Neuronal stem cell (in vitro differentiated cells): ENCODE data around the gene RNF123.

Experiments
- DNase-seq: peaks from one replicate; pipeline ENCODE4 v3.0.0-alpha.2; 2013; ENCODE audit warnings: low spot score
- H2AFZ ChIP-seq: one replicate; pipeline ENCODE4 v1.6.1; 2013; ENCODE audit warnings: mild to moderate bottlenecking, low read length, inconsistent platforms
- H2AK5ac ChIP-seq: 2 replicates; pipeline ENCODE4 v1.6.1; 2013; ENCODE audit warnings: low read depth, mild to moderate bottlenecking, inconsistent platforms, low read length, moderate library complexity, mixed read lengths
- H2BK120ac ChIP-seq: 2 replicates; pipeline ENCODE4 v1.6.1; 2013; ENCODE audit warnings: low read depth, mild to moderate bottlenecking, inconsistent platforms, low read length, moderate library complexity, mixed read lengths
- H2BK12ac ChIP-seq: one replicate; pipeline ENCODE4 v1.6.1; 2013; ENCODE audit warnings: low read length, inconsistent platforms
- H2BK15ac ChIP-seq: 2 replicates; pipeline ENCODE4 v1.6.1; 2013; ENCODE audit warnings: mild to moderate bottlenecking, low read length, inconsistent platforms, mixed read lengths
- H2BK5ac ChIP-seq: one replicate; pipeline ENCODE4 v1.6.1; 2013; ENCODE audit warnings: inconsistent platforms, mild to moderate bottlenecking, low read length, moderate library complexity
- H3K14ac ChIP-seq: one replicate; pipeline ENCODE4 v1.6.1; 2013; ENCODE audit warnings: low read length, inconsistent platforms
- H3K18ac ChIP-seq: 2 replicates; pipeline ENCODE4 v1.6.1; 2013; ENCODE audit warnings: low read length, inconsistent platforms
- H3K23ac ChIP-seq: 2 replicates; pipeline ENCODE4 v1.6.1; 2013; ENCODE audit warnings: low read depth, mild to moderate bottlenecking, mixed read lengths, low read length, inconsistent platforms; ENCODE audit not compliant: poor library complexity
- H3K27ac ChIP-seq: replicated peaks from 3 replicates; pipeline ENCODE4 v1.5.1; 2013; ENCODE audit warnings: low read length, inconsistent platforms
- H3K27me3 ChIP-seq, 3 experiments: 2 replicates each; pipeline ENCODE4 v1.6.1; 2013; ENCODE audit warnings: low read length in 3 of 3, mild to moderate bottlenecking in 2 of 3, inconsistent platforms in 1 of 3, low read depth in 1 of 3, mixed read lengths in 1 of 3, moderate library complexity in 1 of 3; ENCODE audit not compliant: control insufficient read depth in 3 of 3, insufficient read depth in 3 of 3
- H3K36me3 ChIP-seq, 2 donors: replicated peaks in 1 of 2; 2 replicates each; pipeline ENCODE4 v1.6.1; 2013; ENCODE audit warnings: low read length in 2 of 2; ENCODE audit not compliant: control insufficient read depth in 2 of 2, insufficient read depth in 2 of 2
- H3K4ac ChIP-seq: 2 replicates; pipeline ENCODE4 v1.6.1; 2013; ENCODE audit warnings: inconsistent platforms, mild to moderate bottlenecking, low read length, moderate library complexity
- H3K4me1 ChIP-seq, 2 donors: 1 replicate in 1 of 2; 2 replicates in 1 of 2; pipeline ENCODE4 v1.6.1; 2013; ENCODE audit warnings: low read length in 2 of 2, low read depth in 1 of 2; ENCODE audit not compliant: control insufficient read depth in 2 of 2, insufficient read depth in 1 of 2
- H3K4me2 ChIP-seq: one replicate; pipeline ENCODE4 v1.6.1; 2013; ENCODE audit warnings: mild to moderate bottlenecking, low read length, inconsistent platforms; ENCODE audit not compliant: insufficient read depth, poor library complexity, severe bottlenecking
- H3K4me3 ChIP-seq, 2 donors: 2 replicates each; pipeline ENCODE4 v1.5.1; 2013; ENCODE audit warnings: low read length in 2 of 2, mild to moderate bottlenecking in 2 of 2, inconsistent platforms in 1 of 2, moderate library complexity in 1 of 2
- H3K79me1 ChIP-seq: one replicate; pipeline ENCODE4 v1.6.1; 2013; ENCODE audit warnings: low read depth, mild to moderate bottlenecking, inconsistent platforms, low read length, moderate library complexity
- H3K9ac ChIP-seq: one replicate; pipeline ENCODE4 v1.6.1; 2013; ENCODE audit warnings: mild to moderate bottlenecking, low read depth, low read length, inconsistent platforms; ENCODE audit not compliant: poor library complexity
- H3K9me3 ChIP-seq, 2 donors: replicated peaks in 1 of 2; 2 replicates each; pipeline versions ENCODE3 to v1.6.1; 2013; ENCODE audit warnings: low read length in 2 of 2, mild to moderate bottlenecking in 2 of 2, inconsistent platforms in 1 of 2, low read depth in 1 of 2, mixed read lengths in 1 of 2, moderate library complexity in 1 of 2; ENCODE audit not compliant: control insufficient read depth in 2 of 2, insufficient read depth in 1 of 2
- H4K8ac ChIP-seq: one replicate; pipeline ENCODE4 v1.6.1; 2013; ENCODE audit warnings: low read depth, mild to moderate bottlenecking, inconsistent platforms, low read length, moderate library complexity
- H4K91ac ChIP-seq: one replicate; pipeline ENCODE4 v1.6.1; 2013; ENCODE audit warnings: low read length, low read depth, mild to moderate bottlenecking, inconsistent platforms; ENCODE audit not compliant: poor library complexity
- WGBS, 2 donors: extraction: QIAGEN DNeasy Blood & Tissue Kit; methylation state at CpG; one replicate each; pipeline ENCODE4 v1.1.7; 2013; ENCODE audit warnings: missing lambda C conversion rate in 2 of 2, mixed read lengths in 1 of 2; ENCODE audit not compliant: insufficient read length in 2 of 2, insufficient replicate concordance in 1 of 2; ENCODE audit errors: extremely low coverage in 2 of 2; 5-methylcytosine and 5-hydroxymethylcytosine counted together

The RNF123 gene

DNA sequence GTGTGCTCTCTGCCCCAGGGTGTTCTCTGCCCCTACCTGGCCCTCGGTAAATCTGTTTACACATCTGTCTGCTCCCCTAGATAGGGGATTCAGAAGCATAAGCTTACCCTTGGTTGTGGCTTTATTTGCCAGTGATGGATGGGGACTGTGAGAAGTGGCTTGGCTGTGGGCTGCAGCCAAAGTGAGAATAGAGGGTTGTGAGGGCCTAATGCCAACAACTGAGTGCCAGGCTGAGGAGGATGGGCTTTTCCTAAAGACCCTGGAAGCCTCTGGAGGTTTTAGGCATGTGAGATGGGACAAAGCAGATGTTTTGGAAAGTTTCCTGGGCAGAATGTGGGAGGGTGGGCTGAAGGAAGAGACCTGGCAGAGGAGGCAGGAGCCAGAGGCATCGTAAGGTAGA lies 30.6 kb upstream of the RNF123 start:
- H4K91ac ChIP-seq: no peak overlapping the region
- H3K27ac ChIP-seq: no peak overlapping the region
- H4K8ac ChIP-seq: no peak overlapping the region
- H3K4me3 ChIP-seq: no peak overlapping the region
- no peaks in the 10 kb centered on the region for H3K9me3 ChIP-seq
- no peak overlapping the region for H3K23ac ChIP-seq
- no peak overlapping the region for H2AFZ ChIP-seq
- H3K27me3 ChIP-seq: no peaks in the 10 kb centered on the region
- no peak overlapping the region for H3K4me2 ChIP-seq
- no peaks in the 10 kb centered on the region for H3K79me1 ChIP-seq
- no peak overlapping the region for H2BK15ac ChIP-seq
- no peaks in the 10 kb centered on the region for H3K4me1 ChIP-seq
- H2BK120ac ChIP-seq: no peak overlapping the region
- no peak overlapping the region for H3K9ac ChIP-seq
- no peak overlapping the region for H2AK5ac ChIP-seq
- H3K4ac ChIP-seq: no peak overlapping the region
- no peak for DNase-seq
- H2BK5ac ChIP-seq: no peak overlapping the region
- no peak overlapping the region for H3K14ac ChIP-seq
- no peak overlapping the region for H2BK12ac ChIP-seq
- no peak overlapping the region for H3K18ac ChIP-seq
- WGBS, 2 donors: no CpG with 5 or more reads among the region's 2 CpGs
- H3K36me3 ChIP-seq: peaks cover 0 to 19% of the 10 kb centered on the region in 2 donors

GRCh38 chr3:49659756-49660155 lies 29.6 kb upstream of the RNF123 start:
- no peak overlapping the region for H3K4me2 ChIP-seq
- no peak overlapping the region for H4K8ac ChIP-seq
- H3K9me3 ChIP-seq: no peaks in the 10 kb centered on the region
- H3K23ac ChIP-seq: peak overlapping the region; percentile 77
- no peak overlapping the region for H2AK5ac ChIP-seq
- no peak overlapping the region for H2BK15ac ChIP-seq
- no peak overlapping the region for H3K4ac ChIP-seq
- no peak overlapping the region for H4K91ac ChIP-seq
- H3K14ac ChIP-seq: no peak overlapping the region
- H2AFZ ChIP-seq: no peak overlapping the region
- no peak for DNase-seq
- H3K79me1 ChIP-seq: no peaks in the 10 kb centered on the region
- no peak overlapping the region for H3K9ac ChIP-seq
- peak overlapping the region; percentile 20 for H2BK5ac ChIP-seq
- H3K27ac ChIP-seq: no peak overlapping the region
- H2BK12ac ChIP-seq: no peak overlapping the region
- peaks cover 0 to 9% of the 10 kb centered on the region in 2 donors for H3K36me3 ChIP-seq
- peak overlapping the region in 1 of 2 donors; percentile 55 for H3K4me3 ChIP-seq
- no peak overlapping the region for H2BK120ac ChIP-seq
- H3K18ac ChIP-seq: peak overlapping the region; percentile 8
- WGBS, 2 donors: no CpG with 5 or more reads among the region's 4 CpGs
- H3K4me1 ChIP-seq: no peaks in the 10 kb centered on the region
- H3K27me3 ChIP-seq: no peaks in the 10 kb centered on the region

DNA sequence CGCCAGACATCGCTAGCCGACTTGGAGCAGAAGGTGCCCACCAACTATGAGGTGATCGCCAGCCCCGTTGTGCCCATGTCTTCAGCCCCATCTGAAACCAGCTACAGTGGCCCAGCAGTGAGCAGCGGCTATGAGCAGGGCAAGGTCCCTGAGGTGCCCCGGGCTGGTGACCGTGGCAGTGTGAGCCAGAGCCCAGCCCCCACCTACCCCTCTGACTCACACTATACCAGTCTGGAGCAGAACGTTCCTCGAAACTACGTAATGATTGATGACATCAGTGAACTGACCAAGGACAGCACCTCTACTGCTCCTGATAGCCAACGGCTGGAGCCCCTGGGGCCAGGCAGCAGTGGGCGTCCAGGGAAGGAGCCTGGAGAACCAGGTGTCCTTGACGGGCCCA lies 28.1 kb upstream of the RNF123 start:
- DNase-seq: no peak
- H3K4ac ChIP-seq: no peak overlapping the region

GRCh38 chr3:49662021-49662420 lies 27.3 kb upstream of the RNF123 start:
- no peak overlapping the region for H3K9ac ChIP-seq
- H3K23ac ChIP-seq: no peak overlapping the region
- H3K4ac ChIP-seq: no peak overlapping the region
- no peak overlapping the region for H2AFZ ChIP-seq
- H3K36me3 ChIP-seq: no peaks in the 10 kb centered on the region
- H3K27ac ChIP-seq: no peak overlapping the region
- peak overlapping the region; percentile 46 for H2BK5ac ChIP-seq
- no CpG with 5 or more reads among the region's 22 CpGs for WGBS, 2 donors
- H3K4me2 ChIP-seq: no peak overlapping the region
- peak overlapping the region; percentile 47 for H2BK15ac ChIP-seq
- H3K27me3 ChIP-seq: no peaks in the 10 kb centered on the region
- H3K18ac ChIP-seq: no peak overlapping the region
- H4K8ac ChIP-seq: no peak overlapping the region
- peak overlapping the region; percentile 41 for H2AK5ac ChIP-seq
- DNase-seq: no peak
- H3K79me1 ChIP-seq: no peaks in the 10 kb centered on the region
- H4K91ac ChIP-seq: no peak overlapping the region
- H2BK120ac ChIP-seq: no peak overlapping the region
- no peak overlapping the region for H2BK12ac ChIP-seq
- H3K4me3 ChIP-seq: no peak overlapping the region
- no peaks in the 10 kb centered on the region for H3K9me3 ChIP-seq
- H3K4me1 ChIP-seq: peaks cover 0 to 2% of the 10 kb centered on the region in 2 donors
- no peak overlapping the region for H3K14ac ChIP-seq

More for the DNA sequence above, 28.1 kb upstream of the RNF123 start:
- Histone ChIP-seq H2BK5ac (peak overlapping the region; percentile 46), H3K4me3 (no peak overlapping the region), H2BK120ac (no peak overlapping the region), H2BK15ac (peak overlapping the region; percentile 31), H3K23ac (peak overlapping the region; percentile 3), H2AFZ (no peak overlapping the region), H4K8ac (no peak overlapping the region), H2BK12ac (no peak overlapping the region), H3K79me1 (no peaks in the 10 kb centered on the region), H3K9me3 (no peaks in the 10 kb centered on the region), H3K36me3 (no peaks in the 10 kb centered on the region), H3K9ac (no peak overlapping the region), H3K4me2 (no peak overlapping the region), H3K27me3 (no peaks in the 10 kb centered on the region), H3K18ac (no peak overlapping the region), H3K27ac (no peak overlapping the region), H3K4me1 (no peaks in the 10 kb centered on the region), H2AK5ac (no peak overlapping the region), H3K14ac (no peak overlapping the region), H4K91ac (no peak overlapping the region)
- no CpG with 5 or more reads among the region's 14 CpGs for WGBS, 2 donors
